SKM-1 (cell line): ENCODE results near the gene AGBL1.
"Not testable (repeated sequence)": the region's sequence is repeated elsewhere in the genome, so short reads cannot be mapped to it uniquely, and the experiment has no call there.

ENCODE experiments used
- DNase-seq: peaks from one replicate; lab custom pipeline; 2025; ENCODE audit not compliant: unreplicated experiment; lab: John Stamatoyannopoulos, UW

The AGBL1 gene

DNA sequence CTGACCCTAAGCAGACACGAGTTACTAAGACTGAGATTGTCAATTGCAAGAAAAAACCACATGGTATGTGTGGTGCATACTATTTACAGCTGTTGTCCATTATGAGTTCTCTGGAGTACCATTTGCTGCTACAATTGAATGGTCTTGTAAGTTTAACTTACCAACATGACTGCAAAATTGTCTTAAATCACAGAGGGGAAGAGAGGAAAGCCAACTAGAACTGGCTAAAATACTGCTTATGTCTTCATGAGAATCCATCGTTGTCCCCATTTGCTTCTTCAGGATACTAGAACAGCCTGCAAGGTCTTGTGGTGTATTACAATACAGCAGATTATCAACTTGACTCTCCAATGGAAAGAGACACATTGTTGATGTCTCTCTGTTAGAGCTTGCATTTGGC, 313.2 kb downstream of the AGBL1 start:
- no peak for DNase-seq

DNA sequence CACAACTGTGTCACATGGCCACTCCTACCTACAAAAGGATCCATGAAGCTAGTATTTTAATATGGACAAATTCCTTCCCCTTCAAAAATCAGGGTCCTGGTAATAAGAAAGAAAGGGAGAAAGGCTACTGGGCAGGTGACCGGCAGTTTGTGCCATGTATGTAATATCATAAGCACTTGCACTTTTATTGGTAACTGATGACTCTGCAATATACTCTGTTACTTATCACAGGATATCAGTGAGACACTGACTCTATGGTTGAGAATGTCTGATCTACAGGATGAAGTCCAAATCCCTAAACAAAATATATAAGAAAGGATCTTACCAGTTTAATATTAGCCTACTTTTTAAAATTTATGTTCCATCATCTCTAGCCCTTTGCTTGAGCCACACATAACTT, 315.2 kb downstream of the AGBL1 start:
- DNase-seq = no peak

DNA sequence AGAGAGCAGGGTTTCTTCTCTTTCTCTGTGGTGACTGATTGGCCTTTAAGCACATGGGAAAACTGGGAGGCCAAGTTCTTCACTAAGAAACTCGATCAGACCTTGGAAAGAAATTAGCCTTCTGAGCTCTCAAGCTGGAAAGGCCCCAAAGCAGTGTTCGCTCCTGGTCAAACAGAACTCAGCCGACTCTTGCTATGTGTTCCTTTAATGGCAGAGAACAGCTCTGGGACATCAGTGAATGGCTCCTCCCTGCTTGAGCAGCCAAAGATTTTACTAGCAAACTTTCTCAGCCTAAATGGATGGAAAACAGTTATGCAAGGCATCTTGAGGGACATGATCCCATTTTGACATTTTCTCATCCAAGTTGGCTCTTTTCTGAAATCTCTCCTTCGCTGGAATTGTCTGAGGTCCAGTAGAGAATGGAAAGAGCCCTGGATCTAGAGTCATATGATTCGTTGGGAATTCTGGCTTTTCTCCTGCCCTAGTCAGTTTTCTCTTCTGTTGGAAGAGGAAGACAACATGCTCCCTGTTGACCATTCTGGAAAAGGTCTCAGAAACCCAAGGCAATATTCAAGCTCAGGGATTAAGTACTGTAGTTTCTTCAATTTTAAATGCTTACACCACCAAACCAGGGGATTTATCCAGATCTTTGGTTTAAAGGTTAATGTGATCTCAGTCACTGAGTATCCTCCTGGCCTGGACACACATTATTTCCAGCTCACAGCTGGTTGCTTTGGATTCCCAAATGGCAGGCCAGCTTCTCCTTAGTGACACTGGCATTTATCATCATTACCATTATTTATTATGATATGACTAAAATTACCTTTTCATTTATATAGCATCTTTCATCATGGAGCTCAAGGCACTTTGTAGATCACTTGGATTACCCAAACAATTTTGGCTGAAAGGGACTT, 319.6 kb downstream of the AGBL1 start:
- no peak for DNase-seq

DNA sequence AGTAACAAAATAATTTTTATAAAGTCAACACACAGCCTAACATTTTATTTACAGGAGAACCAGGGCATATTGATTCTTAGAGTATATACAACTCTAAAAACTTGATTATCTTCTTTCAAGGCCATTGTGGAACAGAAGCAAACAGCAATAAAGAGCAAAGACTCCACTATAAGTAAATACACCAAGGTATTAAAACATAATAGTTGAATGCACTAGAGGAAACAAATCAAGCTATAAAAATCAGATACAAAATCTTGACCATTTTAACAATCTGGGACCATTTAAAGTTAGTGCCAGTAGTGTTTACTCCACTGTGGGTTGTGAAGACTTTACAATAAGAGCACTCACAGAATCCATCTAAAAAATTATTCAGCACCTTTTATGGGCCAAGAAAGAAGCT, 323.6 kb downstream of the AGBL1 start:
- DNase-seq = no peak

DNA sequence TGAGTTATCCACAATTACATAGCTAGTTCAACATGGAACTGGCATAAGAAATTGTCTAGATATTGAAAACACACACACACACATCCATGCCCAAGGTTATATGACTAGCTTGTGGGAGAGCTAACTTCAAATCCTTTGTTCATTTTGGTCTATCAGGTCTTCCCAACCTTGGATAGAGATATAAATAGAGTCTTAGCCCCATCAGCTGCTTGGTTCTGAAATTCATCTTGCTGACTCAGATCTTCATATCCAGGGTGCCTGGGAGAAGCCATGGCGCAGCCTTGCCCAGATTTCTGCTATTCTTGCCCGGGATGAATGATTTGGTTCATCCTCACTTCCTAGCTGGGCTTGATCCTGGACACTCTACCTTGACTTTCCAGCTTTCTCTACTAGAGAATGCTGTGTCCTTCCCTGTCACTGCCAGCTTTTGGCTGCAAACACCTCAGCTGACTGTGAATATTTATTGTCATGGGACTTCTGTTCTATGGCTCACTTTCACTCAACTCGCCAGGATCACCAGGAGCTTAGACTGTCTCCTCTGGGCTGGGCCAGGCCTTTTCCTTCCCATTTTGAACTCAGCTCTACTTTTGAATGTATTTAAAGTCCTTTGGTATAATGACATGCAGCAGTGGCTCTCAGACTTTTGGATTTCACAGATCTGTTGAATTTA, 324.4 kb downstream of the AGBL1 start:
- no peak for DNase-seq

DNA sequence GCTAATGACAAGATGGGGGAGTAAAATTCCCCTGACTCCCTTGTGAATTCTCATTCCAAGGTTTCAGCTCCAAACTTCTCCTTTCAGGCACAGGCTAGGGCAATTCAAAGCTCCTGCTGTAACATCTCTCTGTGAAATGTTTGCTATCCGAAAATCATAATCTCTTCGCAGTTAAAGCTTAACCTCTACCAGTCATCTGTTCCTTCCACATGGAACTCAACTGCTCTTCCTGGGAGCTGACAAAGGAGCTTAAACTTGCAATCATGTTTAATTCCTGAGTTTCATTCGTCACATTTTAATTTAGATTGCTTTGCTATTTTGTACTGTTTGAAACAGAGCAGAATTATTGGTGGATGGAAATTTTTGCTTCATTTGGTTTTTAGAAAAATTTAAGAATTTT, 328.6 kb downstream of the AGBL1 start:
- no peak for DNase-seq

DNA sequence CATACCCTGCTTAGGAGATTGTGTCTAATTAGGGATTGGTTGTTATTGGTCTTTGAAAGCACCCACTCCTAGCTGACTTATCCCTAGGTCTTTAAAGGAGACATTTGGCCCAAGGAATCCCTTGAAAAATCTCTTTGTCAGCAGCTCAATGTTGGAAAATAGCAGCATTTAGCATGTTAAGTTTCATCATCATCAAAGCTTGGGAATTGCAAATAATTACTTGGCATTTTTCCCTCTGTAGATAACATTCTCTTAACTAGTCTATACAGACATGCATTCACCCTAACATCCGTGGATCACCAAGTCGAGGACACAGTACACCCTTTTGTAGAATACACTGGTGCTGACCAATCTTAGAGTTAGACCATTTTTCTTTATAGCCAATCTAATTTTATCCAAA, 332.2 kb downstream of the AGBL1 start:
- DNase-seq = no peak

DNA sequence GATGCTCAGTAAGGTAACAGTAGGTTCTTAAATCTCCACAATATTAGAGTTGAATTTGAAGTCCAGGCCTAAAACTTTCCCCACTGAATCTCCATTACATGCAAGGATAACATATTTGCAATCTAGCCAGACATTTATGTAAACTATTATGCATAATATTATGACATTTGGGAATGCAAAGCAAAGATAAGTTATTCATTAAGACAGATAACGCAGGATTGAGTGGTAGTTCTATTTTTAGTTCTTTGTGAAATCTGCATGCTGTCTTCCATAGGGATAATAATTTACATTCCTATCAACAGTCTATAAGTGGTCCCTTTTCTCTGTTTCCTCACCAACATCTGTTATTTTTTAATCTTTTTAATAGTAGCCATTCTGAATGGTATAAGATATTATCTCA, 333.5 kb downstream of the AGBL1 start:
- no peak for DNase-seq

DNA sequence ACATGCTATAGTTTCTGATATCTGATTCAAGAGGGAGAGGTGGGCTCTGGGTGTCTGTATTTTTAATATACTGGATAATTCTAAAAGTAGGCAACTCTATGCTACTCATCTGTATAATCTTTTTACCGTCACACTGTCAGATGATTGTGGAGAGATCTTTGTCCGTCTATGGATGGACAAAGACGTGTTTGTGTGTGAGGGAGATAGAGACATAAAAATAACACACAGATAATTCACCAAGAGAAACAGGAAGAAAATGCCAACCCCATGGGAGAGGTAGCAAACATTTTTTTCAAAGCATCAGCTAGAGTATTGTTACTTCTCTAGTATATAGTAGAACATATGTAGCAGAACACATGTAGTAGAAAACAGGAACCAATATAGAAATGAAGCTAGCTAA, 346.1 kb downstream of the AGBL1 start:
- DNase-seq = no peak

DNA sequence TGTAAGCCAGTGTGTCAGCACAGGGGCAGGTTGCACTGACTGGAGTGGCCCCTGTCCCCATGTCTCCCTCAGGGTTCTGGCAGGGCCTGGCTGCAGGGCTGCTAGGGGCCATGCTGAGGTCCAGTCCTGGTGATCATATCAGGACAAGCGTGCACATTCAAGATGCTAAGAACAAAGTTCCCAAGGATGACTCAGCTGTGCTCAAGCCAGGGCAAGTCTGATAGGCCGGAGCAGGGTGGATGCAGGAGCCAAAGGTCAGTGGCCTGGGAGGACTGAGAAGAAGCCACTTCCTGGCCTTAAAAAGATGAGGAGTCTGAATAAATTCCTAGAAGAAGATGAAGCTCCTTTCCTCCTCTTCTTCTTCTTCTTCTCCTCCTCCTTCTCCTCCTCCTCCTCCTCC, 353.2 kb downstream of the AGBL1 start:
- DNase-seq = no peak

DNA sequence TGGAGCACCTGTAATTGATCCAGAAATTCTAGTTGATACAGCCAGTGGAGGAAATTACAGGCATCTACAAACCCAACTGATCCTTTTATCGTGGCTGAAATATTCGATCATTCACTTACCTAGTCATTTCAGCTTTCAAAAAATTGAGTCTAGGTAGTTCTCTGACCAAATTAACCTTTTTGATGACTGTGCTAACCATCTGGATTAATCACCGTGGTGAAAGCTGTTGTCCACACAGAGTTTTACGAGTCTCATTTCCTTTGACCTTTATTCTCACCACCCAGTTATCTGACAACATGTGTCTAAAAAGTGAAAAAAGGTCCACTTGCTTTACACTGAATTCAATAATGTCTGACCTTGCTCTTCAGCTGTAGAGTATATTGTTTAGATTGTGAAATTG, 354.3 kb downstream of the AGBL1 start:
- DNase-seq = no peak

DNA sequence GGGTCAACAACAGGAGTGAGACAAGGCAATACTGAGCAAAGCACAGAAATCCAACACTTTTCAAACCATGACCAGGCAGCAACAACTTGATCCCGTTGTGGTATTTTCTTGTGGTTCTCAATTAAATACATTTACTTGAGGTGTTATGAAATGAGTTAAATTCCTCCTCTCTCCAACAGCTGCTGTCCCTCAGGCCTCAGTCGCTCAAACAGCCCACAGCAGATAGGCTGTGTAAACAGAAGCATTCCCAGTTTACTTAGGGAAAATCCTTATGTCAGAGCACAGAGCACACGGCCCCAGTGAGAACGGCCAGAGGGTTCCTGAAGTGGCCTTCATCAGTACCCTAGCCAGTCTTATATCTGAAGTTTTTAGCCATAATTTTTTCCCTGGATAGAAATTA, 359.9 kb downstream of the AGBL1 start:
- no peak for DNase-seq

DNA sequence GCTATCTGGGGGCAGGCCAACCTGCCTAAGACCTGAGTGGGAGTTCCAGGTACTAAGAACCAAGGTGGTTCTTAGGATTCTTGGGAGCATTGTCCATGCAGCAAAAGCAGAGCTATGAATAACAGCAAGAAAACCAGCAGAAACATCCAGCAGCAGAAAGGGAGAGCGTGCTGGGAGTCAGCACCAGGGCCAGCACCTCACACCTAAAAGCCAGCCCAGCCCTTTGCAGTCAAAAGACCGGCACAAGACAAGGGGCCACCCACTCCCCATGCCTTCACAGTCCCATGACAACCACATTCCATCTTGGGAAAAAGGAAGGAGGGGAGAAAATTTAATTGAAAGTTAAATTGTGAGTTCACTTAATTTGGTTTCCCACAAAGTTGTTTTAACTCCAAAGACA, 364.9 kb downstream of the AGBL1 start:
- DNase-seq = no peak

DNA sequence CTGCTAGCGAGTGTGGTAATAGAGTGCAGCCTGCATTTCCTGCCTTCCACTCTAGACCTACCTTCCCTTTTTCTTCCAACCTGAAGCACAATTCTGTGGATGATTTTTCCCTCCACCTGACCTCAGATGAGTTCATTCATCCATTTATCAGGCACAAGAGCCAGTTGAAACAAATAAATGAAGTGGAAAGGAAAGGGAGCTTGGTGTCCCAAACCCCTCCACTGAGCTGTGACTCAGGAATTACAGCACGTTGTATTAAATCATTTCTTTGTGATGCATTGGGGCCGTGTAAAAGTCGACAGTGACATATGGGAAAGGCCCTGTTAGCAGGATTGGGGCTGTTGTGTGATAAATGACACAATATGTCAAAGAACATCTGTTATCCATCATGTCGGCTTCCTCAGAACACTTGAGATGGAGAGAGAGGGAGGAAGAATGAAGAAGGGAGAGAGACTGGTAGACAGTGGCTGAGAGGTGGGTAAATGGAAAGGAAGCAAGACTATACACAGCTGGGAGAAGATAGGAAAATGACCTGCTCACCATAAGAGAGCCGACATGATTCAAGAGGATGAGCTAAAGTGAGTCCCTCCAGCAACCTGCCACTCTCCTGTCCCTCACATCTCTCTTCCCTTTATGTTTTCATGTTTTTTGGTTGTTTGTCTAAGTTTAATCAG, 366.0 kb downstream of the AGBL1 start:
- no peak for DNase-seq

DNA sequence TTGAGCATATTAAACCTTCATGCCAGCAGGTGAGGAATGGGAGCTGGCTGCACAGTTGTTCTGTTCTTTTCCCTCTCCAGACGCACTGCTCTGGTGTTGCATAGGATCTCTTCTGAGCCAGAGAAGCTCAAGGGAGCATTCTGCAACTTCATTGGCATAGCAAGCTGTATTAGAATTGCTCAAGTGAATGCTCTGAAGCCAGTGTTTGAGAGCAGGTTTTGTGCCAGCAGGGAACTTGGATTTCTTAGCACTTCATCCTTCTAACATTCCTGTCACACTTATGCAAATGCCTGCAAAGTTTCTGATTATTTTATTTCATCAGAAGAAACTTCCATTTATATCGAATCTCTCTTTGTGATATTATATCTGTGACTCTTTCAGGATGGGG, 366.6 kb downstream of the AGBL1 start:
- no peak for DNase-seq

DNA sequence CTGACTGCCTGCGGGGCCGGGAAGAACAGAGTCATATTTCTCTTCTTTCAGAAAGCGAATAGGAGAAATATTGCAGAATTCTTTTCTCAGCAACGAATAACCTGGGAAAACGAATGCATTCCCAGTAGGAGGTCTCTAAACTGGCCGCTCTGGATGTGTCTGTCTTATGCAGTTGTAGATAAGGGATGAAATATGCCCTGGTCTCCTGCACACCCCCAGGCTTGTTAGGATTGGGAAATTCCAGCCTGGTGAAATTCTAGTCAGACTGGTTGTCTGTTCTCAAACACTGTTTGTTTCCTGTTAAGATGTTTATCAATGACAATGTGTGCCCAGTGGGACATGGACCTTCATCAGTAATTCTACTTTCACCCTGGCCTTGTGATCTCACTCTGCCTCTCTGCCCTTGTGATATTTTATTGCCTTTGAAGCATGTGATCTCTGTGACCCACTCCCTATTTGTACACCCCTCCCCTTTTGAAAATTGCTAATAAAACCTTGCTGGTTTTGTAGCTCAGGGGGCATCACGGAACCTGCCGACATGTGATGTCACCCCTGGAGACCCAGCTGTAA, 385.9 kb downstream of the AGBL1 start:
- DNase-seq = not testable (repeated sequence)

DNA sequence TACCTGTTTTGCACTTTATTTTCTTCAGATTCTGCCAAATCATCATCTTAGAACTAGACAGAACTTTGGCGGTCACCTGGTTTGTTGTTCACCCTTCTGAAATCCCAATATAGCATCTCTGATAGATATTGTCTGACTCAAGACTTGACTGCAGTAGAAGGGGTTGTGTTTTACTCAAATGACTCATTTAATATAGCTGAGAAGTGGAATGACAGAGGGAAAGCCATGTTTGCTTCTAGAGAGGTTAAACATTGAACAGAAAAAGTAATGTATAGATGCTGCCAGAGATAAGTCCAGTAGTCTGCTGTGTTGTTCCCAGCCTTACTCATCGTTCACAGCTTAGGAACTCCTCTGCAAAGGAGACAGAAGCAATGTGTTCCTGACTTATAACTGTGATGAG, 402.0 kb downstream of the AGBL1 start:
- no peak for DNase-seq

DNA sequence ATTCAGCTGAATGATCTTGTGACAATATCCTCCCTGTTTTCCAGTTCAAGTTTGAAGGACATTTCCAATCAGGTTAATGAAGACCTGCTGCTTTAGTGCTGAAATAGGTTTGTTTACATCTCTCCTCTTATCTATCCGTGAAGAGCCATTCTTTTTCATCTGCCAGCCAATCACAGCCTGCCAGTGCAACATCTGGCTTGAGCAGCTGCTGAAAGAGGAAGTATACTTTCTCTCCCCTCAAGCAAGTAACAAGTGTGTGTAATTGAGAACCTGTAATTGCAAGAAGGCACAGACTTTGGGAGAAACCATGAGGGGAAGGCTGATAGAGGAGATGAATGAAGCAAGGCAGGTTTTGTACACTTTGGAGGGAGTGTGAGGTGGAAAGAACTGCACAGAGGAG, 404.3 kb downstream of the AGBL1 start:
- no peak for DNase-seq

DNA sequence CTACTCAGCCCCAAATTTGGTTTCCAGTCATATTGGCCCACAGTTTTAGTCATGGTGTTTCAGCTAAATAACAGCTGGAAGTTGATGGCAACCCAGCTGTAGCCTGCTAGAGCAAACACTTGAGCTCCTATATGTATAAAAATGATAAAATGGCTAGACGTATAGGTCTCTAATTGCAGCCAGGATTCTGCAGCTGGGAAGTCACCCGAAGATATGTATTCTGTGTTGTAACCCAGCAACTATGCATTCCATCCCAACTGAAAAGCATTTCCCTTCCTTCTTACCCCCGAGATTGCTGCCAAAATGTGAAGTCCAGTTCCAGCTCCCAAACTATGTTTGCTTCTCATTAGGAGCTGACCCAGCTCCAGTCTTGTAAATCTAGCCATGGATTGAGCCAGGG, 408.4 kb downstream of the AGBL1 start:
- DNase-seq = no peak

DNA sequence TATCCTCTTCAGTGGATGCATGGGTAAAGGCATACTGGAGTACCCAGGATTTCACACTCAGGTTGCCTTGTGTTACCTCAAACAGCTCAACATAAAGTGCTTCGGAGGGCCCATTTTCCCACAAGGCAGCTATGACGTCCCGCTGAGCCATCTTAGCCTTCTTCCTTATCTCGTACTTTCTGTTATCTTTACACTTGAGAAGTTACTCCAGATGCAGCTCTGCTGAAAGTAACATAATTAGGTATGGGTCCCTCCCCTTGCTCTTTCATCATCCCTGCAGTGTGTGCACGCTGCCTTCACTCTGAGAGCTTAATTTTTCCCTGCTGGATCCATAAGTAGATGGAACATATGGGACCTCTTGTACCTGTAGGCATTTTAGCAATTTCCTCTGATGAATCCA, 410.3 kb downstream of the AGBL1 start:
- no peak for DNase-seq

DNA sequence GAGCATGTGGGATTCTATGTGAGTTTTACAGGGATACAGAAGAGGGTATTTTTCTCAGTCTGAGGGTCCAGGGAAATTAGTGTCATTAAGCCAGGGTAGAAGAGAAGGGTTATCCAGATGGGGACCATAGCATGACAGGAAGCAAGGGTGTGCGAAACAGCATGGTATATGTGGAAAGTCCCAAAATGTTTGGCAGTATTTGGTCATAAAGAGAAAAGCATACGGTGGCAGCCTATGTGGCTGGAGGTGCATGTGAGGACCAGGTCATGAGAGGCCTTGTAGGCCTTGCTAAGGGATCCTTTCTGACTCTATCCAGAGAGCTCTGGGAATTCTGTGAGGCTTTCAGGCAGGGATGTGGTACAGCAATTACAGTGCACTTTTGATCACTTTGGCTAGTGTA, 411.4 kb downstream of the AGBL1 start:
- no peak for DNase-seq

DNA sequence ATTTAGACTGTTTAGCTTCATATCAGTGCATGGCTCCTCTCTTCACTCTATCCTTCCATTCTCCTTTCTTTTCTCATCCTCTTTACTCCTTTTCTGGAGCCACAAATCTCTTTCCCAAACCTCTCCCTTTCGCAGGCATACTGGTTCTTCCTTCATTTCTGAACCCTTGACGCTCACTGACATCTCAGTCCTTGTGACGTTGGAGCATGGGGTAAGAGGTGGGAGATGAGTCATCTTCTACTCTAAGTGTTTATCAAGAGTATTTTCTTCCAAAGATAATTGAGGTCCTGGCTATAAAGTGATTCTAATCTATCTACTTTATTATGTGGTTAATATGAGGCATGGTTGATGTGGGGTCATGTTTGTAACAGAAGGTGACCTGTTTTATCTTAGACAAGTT, 414.2 kb downstream of the AGBL1 start:
- no peak for DNase-seq
